Measurements from ENCODE around the gene TRIM66.
A peak's percentile ranks its signal among the peaks of the same experiment; 100 is the strongest.

The TRIM66 gene

GRCh38 chr11:8658321-8659057 lies 24.0 kb downstream of the TRIM66 start:
- DNase-seq: peak in 7 of 56 donors; percentile 5 to 48 (median 17)

GRCh38 chr11:8656291-8656690 lies 26.2 kb downstream of the TRIM66 start:
- no peak for DNase-seq

- DNase-seq: no peak
These were observed 28.0 kb downstream of the TRIM66 start for GRCh38 chr11:8654503-8654902.

GRCh38 chr11:8652140-8652539 lies 30.3 kb downstream of the TRIM66 start:
- DNase-seq: no peak

- no peak for DNase-seq
These were observed 32.0 kb downstream of the TRIM66 start for GRCh38 chr11:8650401-8650990.

GRCh38 chr11:8649361-8649760 lies 33.1 kb downstream of the TRIM66 start:
- no peak for DNase-seq

GRCh38 chr11:8646873-8647272 lies 35.6 kb downstream of the TRIM66 start:
- no peak for DNase-seq

GRCh38 chr11:8642196-8642841 lies 40.1 kb downstream of the TRIM66 start:
- DNase-seq: peak in 2 of 56 donors; percentile 11 to 24

- DNase-seq: no peak
These were observed 41.1 kb downstream of the TRIM66 start for GRCh38 chr11:8641332-8641731.

- no peak for DNase-seq
These were observed 42.1 kb downstream of the TRIM66 start for GRCh38 chr11:8640267-8640906.

GRCh38 chr11:8639655-8640054 lies 42.8 kb downstream of the TRIM66 start:
- DNase-seq: no peak

- DNase-seq: no peak
These were observed 44.2 kb downstream of the TRIM66 start for GRCh38 chr11:8638300-8638699.

GRCh38 chr11:8636127-8636526 lies 46.3 kb downstream of the TRIM66 start:
- no peak for DNase-seq

- no peak for DNase-seq
These were observed 48.0 kb downstream of the TRIM66 start for GRCh38 chr11:8634498-8634897.

GRCh38 chr11:8631395-8632118 lies 50.9 kb downstream of the TRIM66 start:
- DNase-seq: no peak

GRCh38 chr11:8624698-8625097 lies 57.8 kb downstream of the TRIM66 start:
- DNase-seq: no peak

- DNase-seq: no peak
These were observed 61.3 kb downstream of the TRIM66 start for GRCh38 chr11:8621147-8621546.

- no peak for DNase-seq
These were observed 65.4 kb downstream of the TRIM66 start for GRCh38 chr11:8617063-8617462.

- no peak for DNase-seq
These were observed 67.0 kb downstream of the TRIM66 start for GRCh38 chr11:8615291-8616032.

GRCh38 chr11:8614497-8614896 lies 68.0 kb downstream of the TRIM66 start:
- DNase-seq: no peak

GRCh38 chr11:8613036-8613435 lies 69.4 kb downstream of the TRIM66 start:
- DNase-seq: no peak
